ENCODE results near the gene AFAP1. TPM values are rescaled to one million over a fixed set of nuclear protein-coding genes. Genes with fewer than 3 reads are reported as not detected.

Gene AFAP1
- total RNA-seq, 1 donor from 2014 or later: 30.8 TPM

DNA sequence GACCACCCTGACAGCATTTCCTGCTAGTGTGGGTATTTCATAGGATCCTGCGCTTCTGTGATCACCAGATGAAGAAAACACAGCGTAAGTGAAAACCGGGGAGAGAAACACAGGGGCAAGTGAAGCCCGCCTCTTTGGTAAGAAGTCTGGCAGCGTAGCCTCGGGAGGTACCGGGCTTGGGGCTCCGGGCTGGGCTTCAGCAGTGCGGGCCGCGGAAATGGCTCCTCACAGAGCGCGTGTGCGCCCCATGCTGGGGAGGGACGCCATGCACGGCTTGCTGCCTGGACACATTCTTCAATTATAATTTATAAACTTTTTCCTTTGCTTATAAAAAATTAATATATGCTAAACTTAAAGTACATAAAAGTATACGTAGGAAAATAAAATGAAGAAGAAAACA is 151.5 kb downstream of the AFAP1 start:
- no peak for DNase-seq (ENCODE audit: low read depth)

DNA sequence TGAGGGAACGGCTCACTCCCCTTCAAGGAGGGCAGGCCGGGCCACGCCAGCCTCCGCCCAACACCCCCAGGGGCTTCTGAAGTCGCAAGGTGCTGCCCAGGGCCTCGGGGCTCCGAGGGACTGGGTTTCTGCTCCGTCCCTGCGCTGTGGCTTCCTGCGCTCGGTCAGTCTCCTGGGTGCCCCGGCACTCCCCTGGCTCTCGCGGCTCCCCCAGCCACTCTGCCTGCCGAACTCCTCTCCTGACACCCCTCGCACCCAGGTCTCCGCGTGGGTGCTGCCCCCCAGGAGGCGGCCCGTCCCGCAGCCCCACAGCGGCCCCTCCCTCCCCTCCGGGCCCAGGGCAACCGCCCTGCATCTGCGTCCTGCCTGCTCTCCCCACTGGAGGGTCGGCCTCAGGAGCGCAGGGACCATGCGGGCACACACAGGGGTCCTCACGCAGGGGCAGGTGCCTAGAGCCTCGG is 151.9 kb downstream of the AFAP1 start:
- DNase-seq (ENCODE audit: low read depth): no peak

DNA sequence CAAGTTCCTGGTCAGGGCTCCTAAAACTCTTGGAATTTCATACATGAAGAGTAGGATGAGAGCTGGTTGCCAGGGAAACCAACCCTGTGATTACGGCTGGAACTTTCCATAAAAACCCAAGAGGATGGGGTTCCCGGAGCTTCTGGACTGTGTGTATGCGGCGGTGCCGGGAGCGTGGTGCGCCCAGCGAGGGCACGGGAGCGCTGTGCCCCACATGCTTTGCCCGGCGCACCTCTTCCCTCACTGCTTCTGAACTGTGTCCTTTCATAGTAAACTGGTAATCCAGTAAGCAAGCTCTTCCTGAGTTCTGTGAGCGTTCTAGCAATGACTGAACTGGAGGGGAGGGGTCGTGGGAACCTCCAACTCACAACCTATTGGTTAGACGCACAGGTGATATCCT is 152.6 kb downstream of the AFAP1 start:
- DNase-seq (ENCODE audit: low read depth): no peak

DNA sequence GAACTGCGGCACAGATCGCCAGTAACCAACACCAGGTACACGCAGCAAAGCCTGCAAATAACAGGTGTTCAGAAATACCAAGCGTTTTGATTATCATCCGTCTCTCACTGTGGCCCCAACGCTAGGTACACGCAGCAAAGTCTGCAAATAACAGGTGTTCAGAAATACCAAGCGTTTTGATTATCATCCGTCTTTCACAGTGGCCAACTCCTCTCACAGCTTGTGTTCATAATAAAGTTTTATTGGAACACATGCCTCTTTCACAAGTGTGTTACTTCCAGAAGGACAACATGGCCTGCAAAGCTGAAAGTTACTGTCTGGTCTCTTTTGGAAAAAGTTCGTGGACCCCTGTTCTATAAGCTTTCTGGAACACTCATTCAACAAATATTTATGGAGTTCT is 153.1 kb downstream of the AFAP1 start:
- no peak for DNase-seq (ENCODE audit: low read depth)

DNA sequence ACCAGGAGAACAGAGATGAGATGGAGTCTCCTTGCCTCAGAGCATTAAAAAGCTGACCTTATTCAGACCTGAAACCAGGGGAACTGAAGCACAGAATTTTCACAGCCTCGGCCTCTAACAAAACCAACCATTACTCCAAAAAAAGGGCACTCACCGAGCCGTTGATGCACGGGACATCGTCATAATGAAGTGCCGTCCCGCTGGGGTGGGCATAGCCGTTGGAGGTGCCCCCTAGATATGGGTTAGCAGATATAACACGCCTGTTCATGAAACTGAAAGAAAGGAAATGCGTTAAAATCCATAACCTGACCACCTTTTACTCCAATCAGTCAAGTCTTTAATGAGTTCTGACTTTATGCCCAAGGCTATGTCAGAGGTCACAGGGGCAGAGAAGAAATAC is 153.6 kb downstream of the AFAP1 start:
- no peak for DNase-seq (ENCODE audit: low read depth)

DNA sequence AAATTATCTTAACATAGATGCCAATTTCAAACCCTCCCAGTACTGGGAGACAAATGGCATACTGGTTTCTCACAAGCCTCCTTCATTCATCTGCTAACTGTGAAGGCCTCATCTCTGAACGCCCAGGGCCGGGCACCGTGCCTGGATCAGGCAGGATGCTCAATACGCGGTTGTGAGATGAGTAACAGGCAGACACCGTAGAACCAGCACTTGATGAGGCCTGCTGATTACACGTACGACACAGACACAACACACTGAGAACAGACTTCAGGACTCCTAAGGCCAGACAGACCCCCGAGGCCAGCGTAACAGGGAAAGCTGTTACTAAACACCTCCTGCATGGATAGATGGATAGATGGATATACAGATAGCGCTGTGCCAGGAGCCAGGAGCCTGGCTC is 154.6 kb downstream of the AFAP1 start:
- DNase-seq (ENCODE audit: low read depth): no peak

DNA sequence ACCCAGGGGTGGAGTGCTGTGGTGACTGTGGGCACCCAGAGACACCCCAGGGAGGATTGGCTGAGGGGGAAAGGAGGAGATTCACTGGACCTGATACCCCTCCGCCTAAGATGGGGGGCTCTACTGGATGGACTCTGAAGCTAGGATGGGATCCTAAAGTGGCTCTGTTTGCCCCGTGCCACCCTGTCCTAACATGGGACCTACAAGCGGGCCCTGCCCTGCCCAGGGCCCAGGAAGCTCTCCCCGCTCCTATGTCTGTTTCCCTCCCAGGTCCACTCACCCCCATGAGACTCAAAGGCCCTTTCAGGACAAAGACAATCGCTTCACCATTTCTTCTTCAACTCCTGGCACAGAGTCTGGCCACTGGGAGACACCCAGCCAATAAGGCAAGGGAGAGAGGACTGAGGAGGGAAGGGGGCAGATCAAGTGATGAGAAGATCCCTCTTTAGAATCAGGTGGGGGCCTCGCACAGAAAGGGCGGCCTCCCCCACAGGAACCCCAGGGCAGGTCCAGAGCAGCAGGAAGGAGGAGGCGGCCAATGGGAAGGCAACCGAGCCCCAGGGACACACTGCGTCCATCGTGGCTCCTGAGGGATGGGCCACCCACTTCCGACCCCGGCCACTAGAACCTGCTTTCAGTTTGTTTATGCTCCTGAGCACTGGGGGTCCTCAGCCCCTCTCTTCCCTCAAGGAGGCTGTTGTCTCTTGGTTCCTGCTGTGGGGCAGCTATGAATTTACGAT is 155.4 kb downstream of the AFAP1 start:
- DNase-seq (ENCODE audit: low read depth): no peak

DNA sequence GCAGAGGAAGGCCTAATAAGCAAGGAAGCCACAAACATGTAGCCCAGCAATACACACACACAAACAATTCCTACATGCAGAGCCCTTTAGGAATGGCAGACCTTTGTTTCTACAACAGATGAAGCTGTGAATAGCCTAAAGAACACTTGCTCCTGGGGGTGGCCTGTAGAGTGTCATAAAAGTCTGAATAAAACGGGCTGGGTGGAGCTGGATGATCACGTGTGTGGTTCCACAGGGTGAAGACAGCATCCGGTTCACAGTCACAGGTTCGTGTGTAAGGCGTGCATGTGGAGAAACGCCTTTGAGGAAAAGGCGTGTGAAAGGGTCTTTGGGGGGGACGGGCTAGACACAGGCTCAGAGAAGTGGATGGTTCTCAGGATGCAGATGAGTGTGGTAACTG is 156.1 kb downstream of the AFAP1 start:
- DNase-seq (ENCODE audit: low read depth): no peak

DNA sequence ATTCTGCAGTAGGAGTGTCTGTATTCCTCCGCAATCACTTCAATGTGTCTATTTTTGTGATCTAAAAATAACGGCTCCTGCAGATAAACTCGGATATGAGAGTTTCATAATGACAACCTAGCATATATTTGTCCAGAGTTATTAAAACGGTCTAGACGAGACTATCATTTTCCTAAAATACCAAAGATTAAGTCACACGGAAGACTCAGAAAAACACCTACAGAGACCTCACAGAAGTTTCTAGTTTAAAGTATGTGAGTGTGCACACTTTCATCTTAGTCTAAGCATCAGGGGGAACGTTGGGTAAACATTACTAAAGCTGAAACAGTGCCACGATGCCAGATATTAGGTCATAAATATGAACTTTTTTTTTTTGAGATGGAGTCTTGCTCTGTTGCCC is 156.9 kb downstream of the AFAP1 start:
- DNase-seq (ENCODE audit: low read depth): no peak

DNA sequence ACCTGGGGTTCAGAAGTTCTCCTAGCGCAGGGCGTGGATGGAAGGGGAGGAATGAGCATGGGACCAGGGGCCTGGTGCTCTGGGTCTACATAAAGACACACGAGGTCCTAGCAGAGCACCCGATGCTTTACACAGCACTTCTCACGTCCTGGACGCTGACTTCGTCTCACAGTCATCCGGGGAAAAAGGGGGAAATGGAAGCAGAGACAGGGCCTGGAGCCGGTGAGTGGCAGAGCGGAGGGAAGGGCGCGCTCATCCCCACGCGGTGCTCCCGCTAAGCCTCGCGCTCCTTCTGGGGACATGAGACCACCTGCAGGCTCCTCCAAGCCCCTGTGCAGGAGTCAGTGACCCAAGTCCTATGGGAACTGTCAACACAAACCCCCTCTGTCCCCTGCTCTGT is 157.7 kb downstream of the AFAP1 start:
- no peak for DNase-seq (ENCODE audit: low read depth)

DNA sequence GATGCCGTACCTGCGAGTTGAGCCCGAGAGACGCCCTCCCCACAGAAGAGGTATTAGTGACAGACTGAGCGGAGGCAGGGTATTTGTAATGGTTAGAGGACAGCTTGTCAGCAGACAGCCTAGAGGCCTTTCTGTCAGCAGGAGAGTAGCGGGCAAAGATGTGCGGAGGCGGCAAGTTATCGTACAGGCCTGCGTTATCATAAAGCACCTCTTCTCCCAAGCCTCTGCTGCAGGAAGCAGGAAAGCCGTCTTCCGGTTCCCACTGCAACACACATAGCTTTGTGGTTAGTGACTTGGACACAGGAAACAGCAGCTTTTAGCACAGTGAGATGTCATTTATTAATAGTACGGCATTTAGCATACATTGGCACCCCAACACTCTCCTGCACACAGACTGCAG is 158.3 kb downstream of the AFAP1 start:
- DNase-seq (ENCODE audit: low read depth): peak; percentile 23

DNA sequence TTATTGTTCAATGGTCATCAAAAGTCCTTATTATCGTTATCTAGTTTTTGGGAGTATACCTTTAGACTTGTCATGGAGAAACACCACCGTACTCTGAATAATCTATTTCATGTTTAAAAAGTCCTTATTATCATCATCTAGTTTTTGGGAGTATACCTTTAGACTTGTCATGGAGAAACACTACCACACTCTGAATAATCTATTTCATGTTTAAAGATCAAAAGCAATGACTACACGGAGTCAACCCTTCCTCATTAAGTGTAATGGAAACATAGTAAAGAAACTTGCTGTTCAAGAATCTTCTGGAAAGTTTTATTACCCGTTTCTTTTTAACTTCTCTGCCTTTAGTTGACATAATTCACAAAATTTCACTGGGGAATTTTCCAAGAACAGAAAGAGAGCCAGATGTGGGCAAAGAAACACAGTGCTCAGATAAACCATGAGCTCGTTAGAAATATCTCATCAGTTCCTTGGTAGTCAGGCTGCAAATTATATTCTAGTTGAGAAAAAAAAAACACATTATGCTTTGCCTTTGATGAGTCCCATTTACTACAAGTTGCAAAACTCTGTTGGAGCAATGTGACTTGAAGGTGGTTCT is 158.8 kb downstream of the AFAP1 start:
- DNase-seq (ENCODE audit: low read depth): no peak

DNA sequence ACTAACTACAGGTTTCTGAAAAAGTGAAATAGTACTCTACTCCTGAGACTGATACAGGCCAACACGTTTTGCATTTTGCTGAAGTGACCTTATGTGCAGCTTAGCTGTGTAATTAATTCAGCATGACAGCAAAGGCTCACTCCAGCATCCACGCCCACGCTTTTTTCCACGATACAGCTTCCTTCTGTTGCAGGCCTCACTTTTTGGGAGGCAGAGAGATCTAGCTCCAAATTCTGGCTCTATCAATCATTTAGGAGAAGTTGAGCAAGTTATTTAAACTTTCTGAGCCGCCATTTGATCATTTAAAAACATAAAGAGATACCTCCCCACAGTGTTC is 160.3 kb downstream of the AFAP1 start:
- DNase-seq (ENCODE audit: low read depth): no peak

DNA sequence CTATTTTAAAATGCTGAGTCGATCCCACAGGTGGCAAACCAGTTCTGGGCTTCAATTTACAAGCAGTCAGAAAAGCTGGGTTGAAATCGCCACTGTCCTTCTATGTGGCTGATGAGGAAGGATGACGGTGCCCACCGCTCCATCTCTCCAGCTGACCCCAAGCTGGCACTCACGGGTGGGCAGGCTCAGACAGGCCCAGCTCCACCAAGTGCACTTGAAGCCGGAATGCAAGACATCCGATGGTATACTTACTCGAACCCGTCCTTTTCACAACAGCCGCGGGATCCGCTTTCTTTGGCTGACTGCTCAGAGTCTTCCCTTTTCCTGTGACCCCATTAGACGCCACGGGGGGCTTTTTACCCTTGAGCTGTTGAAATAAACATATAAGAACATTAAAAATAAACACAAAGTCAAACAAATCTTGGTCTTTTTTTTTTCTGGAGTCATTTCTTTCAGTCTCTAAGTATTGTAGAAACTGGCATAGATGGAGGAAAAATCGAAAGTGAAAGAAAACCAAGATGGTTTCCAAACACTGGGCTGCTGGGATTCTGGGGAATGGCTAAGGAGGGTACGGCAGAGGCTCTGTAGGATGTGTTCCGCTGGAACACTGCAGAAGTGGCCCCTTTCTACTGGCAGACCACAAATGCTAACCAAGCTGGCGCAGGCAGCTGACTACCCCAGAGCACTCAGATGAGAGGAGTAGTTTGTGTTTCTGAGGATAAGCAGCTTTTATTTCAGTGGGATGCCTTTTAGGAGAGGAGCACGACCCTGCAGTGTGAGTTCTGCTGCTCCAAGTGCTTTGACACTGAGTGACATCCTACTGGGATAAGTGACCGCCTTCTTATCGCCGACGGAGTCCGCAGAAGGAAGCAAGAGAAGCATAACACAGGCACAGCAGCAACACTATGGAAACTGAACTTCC is 160.9 kb downstream of the AFAP1 start:
- DNase-seq (ENCODE audit: low read depth): no peak

DNA sequence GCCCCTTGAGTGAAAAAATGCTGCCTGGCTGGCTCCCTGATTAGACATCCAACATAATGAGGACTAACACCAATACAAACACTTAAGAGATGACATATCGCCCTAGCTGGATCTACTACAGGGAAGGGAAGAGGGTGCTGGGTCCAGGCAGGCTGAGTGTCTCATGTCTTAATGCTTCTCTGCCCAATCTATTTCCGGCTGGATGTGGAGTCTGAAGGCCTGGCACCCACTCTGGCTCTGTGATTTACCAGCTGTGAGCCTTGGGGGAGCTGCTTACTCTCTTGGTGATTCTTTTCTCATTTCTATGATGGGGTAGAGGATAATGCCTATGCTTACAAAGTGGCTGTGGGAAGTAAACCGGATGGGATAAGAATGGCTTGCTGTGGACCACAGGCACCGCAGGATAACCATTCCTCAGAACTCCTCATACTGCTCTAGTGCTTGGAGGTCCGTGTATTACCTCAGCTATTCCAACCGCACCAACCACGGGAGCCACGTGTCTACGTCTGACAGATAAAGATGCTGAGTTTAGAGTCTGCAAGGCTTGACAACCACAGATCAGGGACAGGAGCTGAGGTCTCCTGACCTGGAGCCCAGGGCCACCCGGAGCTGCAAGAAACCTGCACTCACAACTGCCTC is 161.7 kb downstream of the AFAP1 start:
- DNase-seq (ENCODE audit: low read depth): peak; percentile 54

DNA sequence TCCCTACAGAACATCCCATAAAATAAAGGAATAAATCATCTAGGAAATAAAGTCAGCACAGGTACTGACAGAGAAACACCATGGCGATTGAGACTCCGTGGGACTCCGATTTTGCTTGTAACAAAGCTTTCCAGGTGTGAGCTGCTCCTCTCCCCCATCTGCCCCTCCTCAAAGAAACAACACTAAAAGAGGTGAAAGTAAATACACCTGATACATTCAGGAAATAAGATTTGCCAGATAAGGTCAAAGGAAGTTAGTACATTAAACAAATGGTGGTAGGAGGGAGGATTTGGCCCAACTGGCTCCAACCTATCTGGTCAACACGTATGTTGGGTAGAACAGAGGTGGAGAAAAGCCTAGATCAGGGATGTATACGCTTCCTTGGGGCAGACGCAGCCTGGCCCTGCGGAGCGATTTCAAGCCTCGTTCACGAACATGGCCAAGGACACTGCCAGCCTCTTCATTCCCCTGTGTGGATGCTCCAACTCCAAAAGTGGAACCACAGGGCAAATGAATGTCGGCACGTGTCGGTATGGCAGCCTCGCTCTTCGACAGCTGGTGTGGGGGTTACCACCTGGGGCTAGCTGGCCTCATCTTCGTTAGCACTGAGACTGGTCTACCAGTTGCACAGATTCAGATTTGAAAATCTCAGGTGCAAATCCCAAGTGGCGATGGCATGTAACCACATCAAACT is 162.5 kb downstream of the AFAP1 start:
- no peak for DNase-seq (ENCODE audit: low read depth)

DNA sequence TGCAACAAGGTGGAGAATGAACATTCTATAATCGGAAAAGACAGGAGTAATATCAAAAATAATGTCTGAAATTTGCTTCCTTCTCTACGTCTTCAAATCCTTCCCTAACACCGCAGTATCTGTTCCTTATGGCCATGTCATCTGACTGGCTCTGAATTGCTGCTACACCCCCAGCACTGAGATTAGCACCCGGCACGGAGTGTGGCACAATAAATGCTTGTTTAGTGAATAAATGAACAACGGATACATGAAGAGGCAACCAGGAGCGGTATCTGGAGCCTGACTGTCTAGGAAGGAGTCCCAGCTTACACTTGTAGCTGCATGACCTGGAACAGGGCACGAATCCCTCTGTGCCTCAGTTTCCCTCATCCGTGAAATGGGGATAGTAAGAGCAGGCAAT is 164.3 kb downstream of the AFAP1 start:
- DNase-seq (ENCODE audit: low read depth): no peak

DNA sequence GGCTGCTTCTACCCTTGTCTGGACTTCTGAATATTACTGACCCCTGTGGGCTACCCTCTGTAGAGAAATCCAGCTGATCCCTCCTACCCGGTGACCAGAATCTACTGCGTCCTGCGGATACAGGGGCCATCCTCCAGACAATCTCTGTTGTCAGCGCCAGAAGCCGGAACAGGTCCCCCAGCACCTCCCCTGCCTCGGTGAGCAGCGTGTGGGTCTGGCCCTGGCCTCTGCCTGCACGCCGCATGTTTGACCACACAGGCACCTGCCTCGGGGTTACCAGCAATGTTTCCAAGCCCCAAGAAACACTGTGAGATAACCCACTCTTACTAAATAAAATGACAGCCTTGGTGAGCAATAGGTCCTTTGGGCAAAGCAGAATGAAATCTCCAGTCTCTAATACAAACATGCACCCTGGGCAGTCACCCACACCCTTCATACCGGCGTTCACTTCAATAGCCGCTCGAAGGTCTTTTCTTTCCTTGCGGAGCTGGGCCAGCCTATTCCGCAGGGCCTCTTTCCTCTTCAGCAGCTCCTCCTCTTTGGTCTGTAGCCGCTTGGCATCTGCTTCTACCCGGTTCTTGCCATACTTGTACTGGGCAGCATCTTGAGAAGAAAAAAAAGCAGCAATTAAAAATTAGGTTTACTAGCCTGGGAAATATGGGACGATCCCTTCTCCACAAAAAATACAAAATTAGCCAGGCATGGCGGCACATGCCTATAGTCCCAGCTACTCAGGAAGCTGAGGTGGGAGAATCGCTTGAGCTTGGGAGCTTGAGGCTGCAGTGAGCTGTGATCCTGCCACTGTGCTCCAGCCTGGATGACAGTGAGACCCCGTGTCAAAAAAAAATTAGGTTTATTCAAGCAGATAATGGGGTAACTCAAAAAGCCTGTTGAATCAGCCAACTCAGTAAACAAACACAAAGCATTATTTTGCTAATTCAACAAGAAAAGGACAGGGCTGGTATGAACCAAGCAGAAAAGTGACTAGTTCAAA is 165.1 kb downstream of the AFAP1 start:
- DNase-seq (ENCODE audit: low read depth): no peak

DNA sequence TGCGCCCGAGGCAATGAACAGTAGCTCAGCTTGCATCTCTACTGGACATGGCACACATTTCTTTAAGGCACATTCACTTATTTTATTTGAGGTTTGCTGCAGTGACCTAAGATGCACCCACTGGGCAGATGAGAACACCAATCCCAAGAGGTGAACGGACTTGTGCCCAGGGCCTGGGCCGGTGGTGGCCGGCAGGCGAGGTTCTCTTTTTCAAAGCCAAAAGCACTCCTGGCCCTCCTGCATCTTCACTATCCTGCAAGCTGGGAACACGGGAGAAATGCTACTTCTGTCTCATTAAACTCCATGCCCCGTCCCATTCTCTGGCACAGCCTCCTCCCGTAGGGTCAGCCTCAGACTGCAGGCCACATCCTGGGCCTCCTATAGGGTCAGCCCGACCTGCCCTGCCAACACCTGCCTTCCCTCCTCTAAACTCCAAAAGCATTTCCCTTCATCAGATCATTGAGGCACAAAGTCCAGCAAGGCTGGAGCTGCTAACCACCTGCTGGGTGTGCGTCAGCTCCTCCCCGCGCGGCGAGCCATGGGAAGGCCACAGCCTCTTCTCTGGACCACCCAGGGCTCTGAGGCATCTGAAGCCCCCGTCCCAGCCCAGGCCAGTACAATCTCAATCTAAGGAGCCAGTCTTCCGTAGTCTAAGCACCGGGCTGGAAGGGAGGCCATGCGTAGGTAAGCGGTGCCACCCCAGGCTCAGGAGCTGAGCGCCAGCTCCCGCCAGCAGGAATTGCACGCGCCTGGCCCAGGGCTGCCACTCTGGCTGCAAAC is 166.1 kb downstream of the AFAP1 start:
- DNase-seq (ENCODE audit: low read depth): no peak

All from myocyte (in vitro differentiated cells).